OCI-LY7 (cell line): Measurements from ENCODE around the gene KCNA3. TPM values are rescaled to one million over a fixed set of nuclear protein-coding genes. Genes with fewer than 3 reads are reported as not detected.

Source experiments
- BruUV-seq: library from RNA; stranded (reverse); fragments of 400-500 nt; replicated peaks from 2 replicates; lab custom pipeline; 2021; lab: Mats Ljungman, UMichigan
- CTCF ChIA-PET: fragments of 300-600 bp; sonication (Branson Sonifier 250); formaldehyde crosslinking; loops from one replicate; lab custom pipeline; 2022; ENCODE audit warnings: antibody characterized with exemption; ENCODE audit not compliant: unreplicated experiment; lab: Charles Lee
- POLR2A ChIA-PET: fragments of 300-600 bp; sonication (Branson Sonifier 250); formaldehyde crosslinking; loops from one replicate; lab custom pipeline; 2022; ENCODE audit warnings: antibody characterized with exemption; lab: Charles Lee
- DNase-seq: peaks from one replicate; pipeline ENCODE4 v3.0.0-alpha.2; 2015; ENCODE audit warnings: low spot score
- H2AFZ ChIP-seq: fragments of 200-600 bp; sonication (generic), shearing (Covaris generic); 2 replicates; pipeline ENCODE4 v1.6.1; 2014; ENCODE audit warnings: mild to moderate bottlenecking, antibody characterized with exemption, low read length, moderate library complexity
- H3K27ac ChIP-seq: fragments of 200-600 bp; sonication (generic); 2 replicates; pipeline ENCODE4 v1.5.1; 2014; ENCODE audit warnings: mixed run types, low read depth, mild to moderate bottlenecking, moderate library complexity, low read length, inconsistent platforms; ENCODE audit not compliant: poor library complexity, severe bottlenecking
- H3K36me3 ChIP-seq: fragments of 200-600 bp; sonication (generic); 2 replicates; pipeline ENCODE4 v1.6.1; 2014; ENCODE audit warnings: mild to moderate bottlenecking, antibody characterized with exemption, low read length, moderate library complexity, mixed read lengths; ENCODE audit not compliant: insufficient read depth
- H3K4me1 ChIP-seq: fragments of 200-600 bp; sonication (generic); 2 replicates; pipeline ENCODE4 v1.5.1; 2014; ENCODE audit warnings: mild to moderate bottlenecking, low read length; ENCODE audit not compliant: insufficient read depth, poor library complexity, severe bottlenecking
- H3K4me2 ChIP-seq: fragments of 200-600 bp; sonication (generic); 2 replicates; pipeline ENCODE4 v1.6.1; 2014; ENCODE audit warnings: mild to moderate bottlenecking, low read length
- H3K4me3 ChIP-seq: fragments of 200-600 bp; sonication (generic); 2 replicates; pipeline ENCODE4 v1.5.1; 2014; ENCODE audit warnings: mild to moderate bottlenecking, low read depth, low read length; ENCODE audit not compliant: poor library complexity, severe bottlenecking
- H3K79me2 ChIP-seq: fragments of 200-600 bp; sonication (generic); 2 replicates; pipeline ENCODE4 v1.6.1; 2016; ENCODE audit warnings: low read depth, mild to moderate bottlenecking, low read length, moderate library complexity, mixed read lengths; ENCODE audit not compliant: insufficient read depth
- H3K9me2 ChIP-seq: fragments of 200-600 bp; sonication (generic); 2 replicates; pipeline ENCODE4 v1.6.1; 2016; ENCODE audit warnings: mild to moderate bottlenecking, low read length, mixed read lengths; ENCODE audit not compliant: insufficient read depth
- H3K9me3 ChIP-seq: fragments of 200-600 bp; sonication (generic); 2 replicates; pipeline ENCODE4 v1.6.1; 2014; ENCODE audit warnings: mild to moderate bottlenecking, mixed run types, low read length, mixed read lengths
- H4K20me1 ChIP-seq: fragments of 200-600 bp; sonication (generic); 2 replicates; pipeline ENCODE4 v1.6.1; 2014; ENCODE audit warnings: mild to moderate bottlenecking, antibody characterized with exemption, low read length, moderate library complexity, mixed read lengths; ENCODE audit not compliant: insufficient read depth
- CTCF ChIP-seq: fragments of 200-600 bp; sonication (generic); conservative IDR thresholded peaks from 2 replicates; pipeline ENCODE4 v1.5.1; 2014; ENCODE audit warnings: mild to moderate bottlenecking, antibody characterized with exemption, low read length, moderate library complexity, mixed read lengths
- EZH2phosphoT487 ChIP-seq: fragments of 200-600 bp; sonication (generic); IDR thresholded peaks from 2 replicates; pipeline ENCODE4 v1.6.1; 2018; ENCODE audit warnings: low read depth, borderline replicate concordance, mild to moderate bottlenecking, mixed run types, antibody characterized with exemption, low read length, moderate library complexity, mixed read lengths
- intact Hi-C: fragments of 100-400 bp; cut with micrococcal nuclease; formaldehyde crosslinking; loops from one replicate; pipeline ENCODE4 v1.10.0; 2022; ENCODE audit not compliant: unreplicated experiment
- total RNA-seq, 2 experiments: library from RNA; depleted of rRNA in 1 of 2; stranded (reverse); fragments of >200 nt in 1 of 2; shearing (Covaris generic) in 1 of 2; gene quantifications; 2 replicates each; pipeline ENCODE4 v1.2.3, GENCODE V29; 2014 to 2022

The KCNA3 gene
- total RNA-seq, 2 experiments from 2014 or later, result 43.6 to 58.0 TPM

DNA sequence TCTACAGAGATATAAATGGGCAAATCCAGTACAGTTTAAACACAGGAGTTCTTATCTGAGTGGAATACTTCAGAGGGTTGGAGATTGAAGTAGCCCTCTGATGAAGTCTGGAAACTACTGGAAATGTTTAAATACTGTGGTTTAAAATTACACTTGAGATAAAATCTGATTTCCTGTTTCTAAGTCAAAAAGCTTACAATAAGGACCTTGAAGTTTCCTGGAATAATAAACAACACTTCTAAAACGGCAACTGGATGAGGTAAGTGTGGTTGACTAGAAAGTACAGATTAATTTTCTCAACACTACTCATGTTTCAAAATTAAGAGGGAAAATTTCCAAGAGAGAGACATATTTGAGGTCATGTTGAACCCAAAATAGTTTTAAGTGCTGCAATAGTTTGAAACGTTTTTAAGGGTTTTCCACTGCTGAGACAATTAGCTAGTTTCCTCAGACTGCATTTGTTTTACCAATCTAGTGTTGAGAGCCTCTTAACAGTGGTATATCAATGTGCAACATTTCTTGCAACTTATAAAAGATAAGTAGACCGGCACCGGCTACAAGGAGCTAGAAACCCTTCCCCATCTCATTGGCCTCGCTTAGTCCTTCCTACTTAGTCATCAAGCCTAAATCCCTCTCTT is 27.4 kb downstream of the KCNA3 start:
- Histone ChIP-seq H3K27ac (no peak overlapping the region), H3K4me3 (no peak overlapping the region), H4K20me1 (no peaks in the 10 kb centered on the region), H3K36me3 (no peaks in the 10 kb centered on the region), H3K9me3 (no peaks in the 10 kb centered on the region), H3K79me2 (no peaks in the 10 kb centered on the region), H3K9me2 (no peaks in the 10 kb centered on the region), H3K4me1 (peaks cover 19% of the 10 kb centered on the region), H2AFZ (no peak overlapping the region; the same call in 1 of the 2 replicates), H3K4me2 (no peak overlapping the region)
- no TSS peak for BruUV-seq
- ChIA-PET POLR2A (interaction anchor here (0.6 to 10.4 kb wide), 6 partner anchors 10 to 570 kb away, joined by 3 to 86 read pairs (median 3); no protein-coding TSS in a partner anchor), CTCF (interaction anchor here (1.7 kb wide), 1 partner anchor 9 kb away, joined by 7 read pairs; no protein-coding TSS in a partner anchor)
- no peak for TF ChIP-seq CTCF
- TF ChIP-seq EZH2phosphoT487, result no peak
- no peak for DNase-seq
- intact Hi-C loops, result no loop called here

- TF ChIP-seq CTCF (no peak), EZH2phosphoT487 (no peak)
- Histone ChIP-seq H3K79me2 (no peaks in the 10 kb centered on the region), H2AFZ (no peak overlapping the region), H3K4me2 (no peak overlapping the region), H4K20me1 (no peaks in the 10 kb centered on the region), H3K36me3 (no peaks in the 10 kb centered on the region), H3K4me3 (no peak overlapping the region), H3K27ac (no peak overlapping the region), H3K9me3 (no peaks in the 10 kb centered on the region), H3K9me2 (no peaks in the 10 kb centered on the region), H3K4me1 (peaks cover 31% of the 10 kb centered on the region)
- ChIA-PET CTCF (interaction anchor here (1.7 kb wide), 1 partner anchor 8 kb away, joined by 7 read pairs; no protein-coding TSS in a partner anchor), POLR2A (interaction anchor here (0.8 to 10.4 kb wide), 8 partner anchors 9 to 27 kb away, joined by 3 to 86 read pairs (median 5); no protein-coding TSS in a partner anchor)
- DNase-seq, result no peak
- intact Hi-C loops, result no loop called here
- no TSS peak for BruUV-seq
Observed at GRCh38 chr1:110645821-110646735, 28.7 kb downstream of the KCNA3 start.
